HG02623 (cell line): ENCODE results near the gene PDGFRB.

ENCODE experiments used
- ATAC-seq: cut with Tn5 transposase; IDR thresholded peaks from one replicate; pipeline ENCODE4 v1.9.1; 2021; ENCODE audit warnings: moderate library complexity; ENCODE audit not compliant: unreplicated experiment

The PDGFRB gene

GRCh38 chr5:150069672-150070627 lies 85.7 kb downstream of the PDGFRB start:
- no peak for ATAC-seq

GRCh38 chr5:150068961-150069645 lies 86.5 kb downstream of the PDGFRB start:
- no peak for ATAC-seq

GRCh38 chr5:150068472-150068871 lies 87.2 kb downstream of the PDGFRB start:
- no peak for ATAC-seq

- no peak for ATAC-seq
These were observed 87.6 kb downstream of the PDGFRB start for GRCh38 chr5:150068071-150068470.

GRCh38 chr5:150067405-150067960 lies 88.2 kb downstream of the PDGFRB start:
- no peak for ATAC-seq

GRCh38 chr5:150066901-150067396 lies 88.7 kb downstream of the PDGFRB start:
- no peak for ATAC-seq

GRCh38 chr5:150066436-150066835 lies 89.2 kb downstream of the PDGFRB start:
- ATAC-seq: no peak

- ATAC-seq: no peak
These were observed 89.8 kb downstream of the PDGFRB start for GRCh38 chr5:150065886-150066285.

GRCh38 chr5:150065346-150065745 lies 90.3 kb downstream of the PDGFRB start:
- no peak for ATAC-seq

GRCh38 chr5:150064681-150065220 lies 90.9 kb downstream of the PDGFRB start:
- no peak for ATAC-seq
